Measurements from ENCODE around the gene MFAP1.
"Not testable (repeated sequence)": the region's sequence is repeated elsewhere in the genome, so short reads cannot be mapped to it uniquely, and the experiment has no call there.

MFAP1 gene

GRCh38 chr15:43808435-43808950 is 16.0 kb downstream of the MFAP1 start:
- no peak for DNase-seq (ENCODE audit: insufficient read length, low spot score)
- FAIRE-seq = no peak
- TF ChIP-seq, protein P1, sequence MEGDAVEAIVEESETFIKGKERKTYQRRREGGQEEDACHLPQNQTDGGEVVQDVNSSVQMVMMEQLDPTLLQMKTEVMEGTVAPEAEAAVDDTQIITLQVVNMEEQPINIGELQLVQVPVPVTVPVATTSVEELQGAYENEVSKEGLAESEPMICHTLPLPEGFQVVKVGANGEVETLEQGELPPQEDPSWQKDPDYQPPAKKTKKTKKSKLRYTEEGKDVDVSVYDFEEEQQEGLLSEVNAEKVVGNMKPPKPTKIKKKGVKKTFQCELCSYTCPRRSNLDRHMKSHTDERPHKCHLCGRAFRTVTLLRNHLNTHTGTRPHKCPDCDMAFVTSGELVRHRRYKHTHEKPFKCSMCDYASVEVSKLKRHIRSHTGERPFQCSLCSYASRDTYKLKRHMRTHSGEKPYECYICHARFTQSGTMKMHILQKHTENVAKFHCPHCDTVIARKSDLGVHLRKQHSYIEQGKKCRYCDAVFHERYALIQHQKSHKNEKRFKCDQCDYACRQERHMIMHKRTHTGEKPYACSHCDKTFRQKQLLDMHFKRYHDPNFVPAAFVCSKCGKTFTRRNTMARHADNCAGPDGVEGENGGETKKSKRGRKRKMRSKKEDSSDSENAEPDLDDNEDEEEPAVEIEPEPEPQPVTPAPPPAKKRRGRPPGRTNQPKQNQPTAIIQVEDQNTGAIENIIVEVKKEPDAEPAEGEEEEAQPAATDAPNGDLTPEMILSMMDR (IDR thresholded peaks at IDR 0.05; ENCODE audit: insufficient read depth, missing control alignments) = no peak

GRCh38 chr15:43802676-43803075 is 21.8 kb downstream of the MFAP1 start:
- not testable (repeated sequence) for FAIRE-seq; DNase-seq (ENCODE audit: insufficient read length, low spot score)

DNA sequence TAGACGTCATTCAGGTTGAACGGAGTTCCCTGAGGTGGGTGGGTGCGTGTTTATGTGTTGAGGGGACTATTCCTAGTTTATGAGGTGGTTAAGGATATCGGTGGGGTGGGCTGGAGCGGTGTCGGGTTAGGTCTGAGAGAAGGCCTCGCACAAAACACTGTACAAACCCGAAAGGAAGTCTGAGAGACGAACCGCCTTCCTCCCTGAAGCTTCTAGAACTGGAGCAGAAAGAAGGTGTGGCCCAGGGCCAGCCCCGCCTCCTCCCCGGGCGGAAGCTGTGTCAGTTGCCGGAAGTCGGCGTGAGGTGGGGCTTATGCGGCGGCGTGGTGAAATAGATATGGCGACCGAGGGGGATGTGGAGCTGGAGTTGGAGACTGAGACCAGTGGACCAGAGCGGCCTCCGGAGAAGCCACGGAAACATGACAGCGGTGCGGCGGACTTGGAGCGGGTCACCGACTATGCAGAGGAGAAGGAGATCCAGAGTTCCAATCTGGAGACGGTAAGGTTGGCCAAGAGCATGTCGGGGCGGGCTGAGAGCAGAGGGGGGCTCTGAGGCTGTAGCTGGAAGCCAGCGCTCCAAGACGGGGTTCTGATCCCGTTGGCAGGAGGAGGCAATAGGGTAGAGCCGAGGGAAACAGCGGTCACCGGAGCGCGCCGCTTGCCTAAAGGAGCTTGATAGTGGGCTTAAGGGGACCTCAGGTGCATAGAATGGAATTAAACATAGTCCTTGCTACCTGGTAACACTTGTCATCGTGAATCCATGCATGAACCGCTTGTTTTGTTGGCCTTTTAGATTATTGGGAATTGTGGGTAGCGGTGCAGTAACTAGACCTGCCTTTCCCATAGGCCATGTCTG is 24.0 kb downstream of the MFAP1 start, which contains the start of gene HYPK:
TSS of gene HYPK (plus strand) at position 314 of the 856 bp plus-strand sequence. CDS start at position 338, 24 bp downstream.
- TF ChIP-seq, protein P1 (IDR thresholded peaks at IDR 0.05; ENCODE audit: insufficient read depth, missing control alignments) = no peak
- no peak for FAIRE-seq
- DNase-seq (ENCODE audit: insufficient read length, low spot score) = no peak

- FAIRE-seq (no peak), DNase-seq (ENCODE audit: insufficient read length, low spot score) (no peak)
- TF ChIP-seq, protein P1 (IDR thresholded peaks at IDR 0.05; ENCODE audit: insufficient read depth, missing control alignments) = no peak
Observed at GRCh38 chr15:43799945-43800285, 24.6 kb downstream of the MFAP1 start, which contains the start of gene SERINC4. TSS of gene SERINC4 (minus strand) at chr15:43800220. CDS start at chr15:43799986, 234 bp downstream.

DNA sequence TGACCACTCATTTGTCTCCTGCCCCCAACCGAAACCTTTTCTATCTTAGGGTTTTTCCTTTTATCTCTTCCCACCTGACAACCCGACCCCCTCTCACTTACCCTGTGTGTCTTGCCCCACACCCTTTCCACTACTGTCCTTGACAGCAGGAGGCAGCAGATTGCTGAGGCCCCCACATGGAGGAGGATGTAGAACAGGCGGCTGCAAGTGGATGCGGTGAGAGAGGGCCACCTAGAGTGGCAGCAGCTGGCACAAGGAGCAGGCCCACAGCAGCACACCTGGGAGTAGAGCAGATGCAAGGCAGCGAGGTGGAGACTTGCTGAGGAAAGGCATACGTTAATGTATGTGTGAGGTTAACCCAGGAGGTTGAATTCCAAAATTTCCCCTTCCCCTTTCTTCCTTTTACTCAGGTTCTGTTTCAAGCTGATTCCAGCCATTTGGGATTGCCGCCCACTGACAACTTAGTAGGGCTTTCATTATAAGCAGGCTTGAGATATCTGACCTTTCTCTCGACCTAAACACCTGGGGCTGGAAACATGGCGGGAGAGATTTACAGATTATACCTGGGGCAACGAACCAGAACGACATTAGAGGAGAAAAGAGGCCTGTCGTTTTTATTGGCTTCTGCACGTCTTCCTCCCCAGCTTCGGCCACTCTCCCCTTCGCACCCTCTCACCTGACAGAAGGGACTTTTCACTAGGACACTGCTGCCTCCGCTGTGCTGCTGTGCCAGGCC is 25.1 kb downstream of the MFAP1 start:
- FAIRE-seq (no peak), DNase-seq (ENCODE audit: insufficient read length, low spot score) (no peak)

DNA sequence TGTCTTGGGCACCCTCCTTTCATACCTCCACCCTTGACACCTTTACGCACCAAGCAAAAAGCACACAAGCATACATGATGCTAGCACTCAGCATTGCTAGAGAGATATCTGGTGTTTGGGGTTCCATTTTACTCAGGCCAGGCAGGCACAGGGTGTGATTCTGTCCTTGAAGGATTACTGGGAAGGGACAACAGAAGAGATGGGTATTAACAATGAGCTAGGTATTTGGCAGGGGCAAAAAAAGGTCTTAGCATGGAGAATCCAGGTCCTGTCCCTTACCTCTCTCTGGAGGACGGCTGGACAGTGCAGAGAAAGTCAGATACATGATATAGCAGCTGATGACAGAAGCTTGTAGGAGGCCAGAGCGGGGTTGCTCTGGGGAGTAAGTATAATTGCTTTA is 27.9 kb downstream of the MFAP1 start:
- DNase-seq (ENCODE audit: insufficient read length, low spot score) (no peak), FAIRE-seq (no peak)
- TF ChIP-seq, protein P1 (IDR thresholded peaks at IDR 0.05; ENCODE audit: insufficient read depth, missing control alignments) = no peak

More for the DNA sequence above, 25.1 kb downstream of the MFAP1 start:
- TF ChIP-seq, protein P1 (IDR thresholded peaks at IDR 0.05; ENCODE audit: insufficient read depth, missing control alignments) = no peak

- no peak for FAIRE-seq
- DNase-seq (ENCODE audit: insufficient read length, low spot score) = no peak
Observed at GRCh38 chr15:43795997-43796396, 28.5 kb downstream of the MFAP1 start.

More at GRCh38 chr15:43795997-43796396, 28.5 kb downstream of the MFAP1 start:
- TF ChIP-seq, protein P1 (IDR thresholded peaks at IDR 0.05; ENCODE audit: insufficient read depth, missing control alignments) = no peak

Measured in D721Med (cell line).